ENCODE data around the gene MRPL41. TPM values are rescaled to one million over a fixed set of nuclear protein-coding genes. Genes with fewer than 3 reads are reported as not detected.

The MRPL41 gene
- polyA plus RNA-seq (60.5 and 66.9 TPM in 2 replicates), polyA minus RNA-seq (13.5 and 15.6 TPM in 2 replicates)

- Histone ChIP-seq H3K27ac (ENCODE audit: low read length) (peak within 1 kb of the TSS; percentile 49), H3K79me2 (replicated peaks; ENCODE audit: insufficient read depth, low read length) (no peaks in the 10 kb centered on the region), H2AFZ (ENCODE audit: low read depth, low read length) (no peak within 1 kb of the TSS), H3K9me3 (ENCODE audit: low read length) (no peaks in the 10 kb centered on the region), H3K27me3 (ENCODE audit: insufficient read depth, low read depth, low read length) (no peaks in the 10 kb centered on the region), H3K4me2 (ENCODE audit: low read length) (peak within 1 kb of the TSS; percentile 67), H3K9me2 (ENCODE audit: insufficient read depth, low read length) (no peaks in the 10 kb centered on the region), H3K36me3 (ENCODE audit: insufficient read depth, low read length) (no peaks in the 10 kb centered on the region), H3F3A (ENCODE audit: insufficient read depth, low read length, poor library complexity, severe bottlenecking) (no peaks in the 10 kb centered on the region), H4K20me1 (ENCODE audit: insufficient read depth) (no peaks in the 10 kb centered on the region), H3K4me3 (ENCODE audit: low read length) (peak within 1 kb of the TSS; percentile 86), H3K9ac (ENCODE audit: low read length) (peak within 1 kb of the TSS; percentile 73)
- TF ChIP-seq RAD21 (conservative IDR thresholded peaks at IDR 0.05) (peak; percentile 44), EP300 (conservative IDR thresholded peaks at IDR 0.05; ENCODE audit: poor library complexity, severe bottlenecking) (no peak), TAF1 (IDR thresholded peaks at IDR 0.05; ENCODE audit: low read depth) (no peak), EZH2 (IDR thresholded peaks at IDR 0.05; ENCODE audit: borderline replicate concordance, insufficient read depth, low read length, poor library complexity, severe bottlenecking) (no peak), SMC3 (conservative IDR thresholded peaks at IDR 0.05; ENCODE audit: poor library complexity) (peak; percentile 56), POLR2AphosphoS5 (IDR thresholded peaks at IDR 0.05) (peak; percentile 76), REST (IDR thresholded peaks at IDR 0.05; ENCODE audit: borderline replicate concordance) (peak; percentile 41), CTCF (IDR thresholded peaks at IDR 0.05; ENCODE audit: poor library complexity, severe bottlenecking) (peak; percentile 73), MXI1 (conservative IDR thresholded peaks at IDR 0.05; ENCODE audit: poor library complexity, severe bottlenecking) (peak; percentile 56)
Observed at GRCh38 chr9:137551264-137552021, at the start of gene MRPL41. Gene MRPL41 (plus strand): TSS chr9:137551879. CDS start chr9:137552082, 203 bp downstream.

GRCh38 chr9:137502008-137502911 is 49.4 kb upstream of the MRPL41 start:
- no peaks in the 10 kb centered on the region for H3K36me3 ChIP-seq (ENCODE audit: insufficient read depth, low read length)
- no peak overlapping the region for H3K27ac ChIP-seq (ENCODE audit: low read length)
- no peaks in the 10 kb centered on the region for H3K9me3 ChIP-seq (ENCODE audit: low read length)
- no peaks in the 10 kb centered on the region for H3K9me2 ChIP-seq (ENCODE audit: insufficient read depth, low read length)
- H2AFZ ChIP-seq (ENCODE audit: low read depth, low read length), result no peak overlapping the region
- no peaks in the 10 kb centered on the region for H3K27me3 ChIP-seq (ENCODE audit: insufficient read depth, low read depth, low read length)
- no peak overlapping the region for H3K4me3 ChIP-seq (ENCODE audit: low read length)
- no peak overlapping the region for H3K4me2 ChIP-seq (ENCODE audit: low read length)
- no peaks in the 10 kb centered on the region for H3F3A ChIP-seq (ENCODE audit: insufficient read depth, low read length, poor library complexity, severe bottlenecking)
- no peaks in the 10 kb centered on the region for H4K20me1 ChIP-seq (ENCODE audit: insufficient read depth)
- TF ChIP-seq RAD21 (conservative IDR thresholded peaks at IDR 0.05) (no peak), POLR2AphosphoS5 (IDR thresholded peaks at IDR 0.05) (no peak), EP300 (conservative IDR thresholded peaks at IDR 0.05; ENCODE audit: poor library complexity, severe bottlenecking) (no peak), EZH2 (IDR thresholded peaks at IDR 0.05; ENCODE audit: borderline replicate concordance, insufficient read depth, low read length, poor library complexity, severe bottlenecking) (no peak)
- H3K79me2 ChIP-seq (replicated peaks; ENCODE audit: insufficient read depth, low read length), result no peaks in the 10 kb centered on the region
- H3K9ac ChIP-seq (ENCODE audit: low read length), result no peak overlapping the region
